CD14-positive monocyte (primary cell): ENCODE results near the gene BACH2. TPM values are rescaled to one million over a fixed set of nuclear protein-coding genes. Genes with fewer than 3 reads are reported as not detected.
A peak's percentile ranks its signal among the peaks of the same experiment; 100 is the strongest.

Experiments used
- DNase-seq, 3 donors: peaks; one replicate each; pipeline ENCODE4 v3.0.0-alpha.2; 2011 to 2022
- H2AFZ ChIP-seq: 2 replicates; pipeline ENCODE4 v1.6.0; 2012; ENCODE audit warnings: mild to moderate bottlenecking, low read depth, low read length, inconsistent platforms; ENCODE audit not compliant: insufficient read depth, poor library complexity, severe bottlenecking
- H3K27ac ChIP-seq, 2 donors: 1 replicate in 1 of 2; 2 replicates in 1 of 2; pipeline ENCODE4 v1.5.1; 2012 to 2013; ENCODE audit warnings: low read length in 2 of 2, control low read depth in 1 of 2, inconsistent platforms in 1 of 2, low read depth in 1 of 2, mild to moderate bottlenecking in 1 of 2
- H3K27me3 ChIP-seq, 2 donors: one replicate each; pipeline versions ENCODE4 v1.6.0 to v1.6.1; 2011 to 2013; ENCODE audit warnings: low read length in 2 of 2; ENCODE audit not compliant: control insufficient read depth in 2 of 2, insufficient read depth in 2 of 2
- H3K36me3 ChIP-seq, 2 donors: replicated peaks in 1 of 2; 1 replicate in 1 of 2; 2 replicates in 1 of 2; pipeline versions ENCODE4 v1.5.1 to v1.6.1; 2012 to 2013; ENCODE audit warnings: low read length in 2 of 2, control low read depth in 1 of 2, inconsistent platforms in 1 of 2, mild to moderate bottlenecking in 1 of 2; ENCODE audit not compliant: insufficient read depth in 2 of 2, control insufficient read depth in 1 of 2
- H3K4me1 ChIP-seq, 2 donors: 1 replicate in 1 of 2; 2 replicates in 1 of 2; pipeline versions ENCODE4 v1.5.1 to v1.6.1; 2012 to 2013; ENCODE audit warnings: low read length in 2 of 2, control low read depth in 1 of 2, inconsistent platforms in 1 of 2, mild to moderate bottlenecking in 1 of 2, moderate library complexity in 1 of 2; ENCODE audit not compliant: insufficient read depth in 2 of 2, control insufficient read depth in 1 of 2
- H3K4me2 ChIP-seq: replicated peaks from 2 replicates; pipeline ENCODE3; 2012; ENCODE audit warnings: low read length, moderate library complexity, mild to moderate bottlenecking; ENCODE audit not compliant: poor library complexity, severe bottlenecking; ENCODE audit errors: extremely low read depth
- H3K4me3 ChIP-seq, 3 experiments: fragments of 200-600 bp in 1 of 3; sonication (generic) in 1 of 3; replicated peaks in 1 of 3; 1 replicate in 2 of 3; 2 replicates in 1 of 3; pipeline ENCODE4 v1.5.1; 2011 to 2013; ENCODE audit warnings: low read length in 3 of 3, mild to moderate bottlenecking in 3 of 3, control low read depth in 2 of 3, low read depth in 2 of 3, inconsistent platforms in 1 of 3, moderate library complexity in 1 of 3
- H3K79me2 ChIP-seq: 2 replicates; pipeline ENCODE4 v1.6.0; 2012; ENCODE audit warnings: mild to moderate bottlenecking, control low read depth, inconsistent platforms, low read length, moderate library complexity; ENCODE audit not compliant: insufficient read depth
- H3K9ac ChIP-seq: 2 replicates; pipeline ENCODE4 v1.6.0; 2017; ENCODE audit warnings: low read length, mild to moderate bottlenecking; ENCODE audit not compliant: insufficient read depth, poor library complexity, severe bottlenecking
- H3K9me3 ChIP-seq, 2 donors: replicated peaks in 1 of 2; 1 replicate in 1 of 2; 2 replicates in 1 of 2; pipeline versions ENCODE4 v1.5.1 to v1.6.1; 2012 to 2013; ENCODE audit warnings: low read length in 2 of 2, control low read depth in 1 of 2; ENCODE audit not compliant: control insufficient read depth in 1 of 2, insufficient read depth in 1 of 2
- H4K20me1 ChIP-seq: 2 replicates; pipeline ENCODE4 v1.6.0; 2012; ENCODE audit warnings: mild to moderate bottlenecking, low read length, control low read depth, moderate library complexity; ENCODE audit not compliant: insufficient read depth
- H3K27ac Mint-ChIP-seq, 7 donors: one replicate each; pipeline ENCODE4 v1.8.0; 2020; ENCODE audit warnings: mild to moderate bottlenecking in 7 of 7, mixed read lengths in 7 of 7, moderate library complexity in 6 of 7, inconsistent platforms in 2 of 7
- H3K27me3 Mint-ChIP-seq, 3 donors: one replicate each; pipeline ENCODE4 v1.8.0; 2021 to 2022; ENCODE audit warnings: low read depth in 3 of 3, mild to moderate bottlenecking in 3 of 3, mixed read lengths in 3 of 3, moderate library complexity in 3 of 3, inconsistent platforms in 1 of 3
- H3K36me3 Mint-ChIP-seq, 2 donors: one replicate each; pipeline ENCODE4 v1.8.0; 2020; ENCODE audit warnings: mixed read lengths in 2 of 2, inconsistent platforms in 1 of 2, mild to moderate bottlenecking in 1 of 2
- H3K4me1 Mint-ChIP-seq: one replicate; pipeline ENCODE4 v1.8.0; 2020; ENCODE audit warnings: mild to moderate bottlenecking, mixed read lengths
- H3K4me3 Mint-ChIP-seq, 2 donors: one replicate each; pipeline ENCODE4 v1.8.0; 2020; ENCODE audit warnings: mild to moderate bottlenecking in 2 of 2, mixed read lengths in 2 of 2, moderate library complexity in 1 of 2
- H3K9me3 Mint-ChIP-seq, 7 donors: one replicate each; pipeline ENCODE4 v1.8.0; 2020 to 2022; ENCODE audit warnings: mixed read lengths in 7 of 7, mild to moderate bottlenecking in 6 of 7, moderate library complexity in 6 of 7, inconsistent platforms in 2 of 7
- CTCF ChIP-seq: fragments of 200-600 bp; IDR thresholded peaks from one replicate; pipeline ENCODE4 v1.8.0; 2022; ENCODE audit warnings: antibody characterized with exemption, mild to moderate bottlenecking
- WGBS: methylation state at CpG from one replicate; pipeline ENCODE4 v1.1.5; 2013; ENCODE audit warnings: missing lambda C conversion rate; ENCODE audit not compliant: insufficient coverage; 5-methylcytosine and 5-hydroxymethylcytosine counted together
- intact Hi-C, 2 donors: fragments of 100-400 bp; cut with micrococcal nuclease; formaldehyde crosslinking; loops; one replicate each; pipeline versions ENCODE4 v1.15.0 to v1.15.1; 2023
- polyA minus RNA-seq: library from RNA; depleted of rRNA, polyadenylated mRNA; stranded (reverse); fragments of >200 nt; gene quantifications from 2 replicates; pipeline ENCODE4 v1.2.3, GENCODE V29; 2012
- polyA plus RNA-seq, 3 donors: library from polyadenylated mRNA; depleted of rRNA in 1 of 3; unstranded in 2 of 3; stranded (reverse) in 1 of 3; fragments of 300-500 nt in 2 of 3; fragments of >200 nt in 1 of 3; fragmentation: Illumina TruSeq in 2 of 3; gene quantifications; 1 replicate in 2 of 3; 2 replicates in 1 of 3; pipeline ENCODE4 v1.2.3, GENCODE V29; 2012 to 2021
- total RNA-seq, 12 experiments: library from RNA in 1 of 12; stranded (reverse) in 1 of 12; fragments of 120-200 nt in 1 of 12; gene quantifications; one replicate each; pipeline ENCODE4 v1.2.4 and lab custom pipeline; 2013 to 2026; ENCODE audit warnings: mixed read lengths in 6 of 12, inconsistent platforms in 1 of 12

BACH2 gene
- total RNA-seq (2013) = 0.37 TPM
- polyA plus RNA-seq (under 1 TPM; 0.04 to 0.09 (median 0.05) TPM), polyA minus RNA-seq (0.08 and 0.14 TPM in 2 replicates), total RNA-seq (lab: John Stamatoyannopoulos, UW) (0.28 to 6.2 (median 0.98) reads per million in 11 experiments)

- H3K9me3 ChIP-seq = peaks cover 0 to 8% of the 10 kb centered on the region in 2 donors
- peaks cover 14% of the 10 kb centered on the region for H3K4me1 Mint-ChIP-seq
- H4K20me1 ChIP-seq = no peaks in the 10 kb centered on the region
- H3K4me3 Mint-ChIP-seq = peak within 1 kb of the TSS; percentile 84 to 91
- H3K79me2 ChIP-seq = no peaks in the 10 kb centered on the region
- peak within 1 kb of the TSS; percentile 39 to 77 (median 51) for H3K4me3 ChIP-seq
- H3K27ac ChIP-seq = no peak within 1 kb of the TSS
- peak within 1 kb of the TSS; percentile 80 for H3K4me2 ChIP-seq
- peaks cover 0 to 6% (median 0%) of the 10 kb centered on the region in 7 donors for H3K9me3 Mint-ChIP-seq
- peak within 1 kb of the TSS; percentile 76 for H2AFZ ChIP-seq
- H3K27me3 Mint-ChIP-seq = peaks cover 52 to 66% (median 61%) of the 10 kb centered on the region in 3 donors
- WGBS = under 1% methylated on average over 83 of the region's 112 CpGs
- peaks cover 40 to 60% of the 10 kb centered on the region in 2 donors for H3K27me3 ChIP-seq
- no peaks in the 10 kb centered on the region for H3K36me3 ChIP-seq
- peak within 1 kb of the TSS in 1 of 7 donors; percentile 82 for H3K27ac Mint-ChIP-seq
- peaks cover 0 to 5% of the 10 kb centered on the region in 2 donors for H3K36me3 Mint-ChIP-seq
- H3K4me1 ChIP-seq = peaks cover 18 to 22% of the 10 kb centered on the region in 2 donors
- intact Hi-C loops = loop anchor here (5.0 to 10.0 kb wide), 5 partner anchors 76 to 202 kb away; no protein-coding TSS in a partner anchor
- no peak for TF ChIP-seq CTCF
- DNase-seq = peak; percentile 63 to 80 (median 67)
- H3K9ac ChIP-seq = peak within 1 kb of the TSS; percentile 29
Measured at GRCh38 chr6:90296341-90297114, at the start of gene BACH2. Gene BACH2 (minus strand): TSS chr6:90296843. CDS start chr6:90008844, 287,999 bp downstream.

GRCh38 chr6:90343576-90343975 is 46.9 kb upstream of the BACH2 start:
- DNase-seq = no peak
- no peaks in the 10 kb centered on the region for H3K79me2 ChIP-seq
- no peak overlapping the region for H2AFZ ChIP-seq
- WGBS = 82% methylated on average over 3 of the region's 5 CpGs
- no peaks in the 10 kb centered on the region for H4K20me1 ChIP-seq
- peaks cover 8% of the 10 kb centered on the region for H3K4me1 Mint-ChIP-seq
- peaks cover 0 to 3% (median 0%) of the 10 kb centered on the region in 7 donors for H3K9me3 Mint-ChIP-seq
- H3K27me3 Mint-ChIP-seq = peaks cover 0 to 3% (median 0%) of the 10 kb centered on the region in 3 donors
- H3K36me3 ChIP-seq = no peaks in the 10 kb centered on the region
- H3K4me3 Mint-ChIP-seq = no peak overlapping the region
- H3K27ac ChIP-seq = no peak overlapping the region
- peaks cover 0 to 3% of the 10 kb centered on the region in 2 donors for H3K27me3 ChIP-seq
- H3K9ac ChIP-seq = no peak overlapping the region
- no peak overlapping the region for H3K27ac Mint-ChIP-seq
- no peak for TF ChIP-seq CTCF
- no peak overlapping the region for H3K4me2 ChIP-seq
- no peaks in the 10 kb centered on the region for H3K4me1 ChIP-seq
- no peak overlapping the region for H3K4me3 ChIP-seq
- intact Hi-C loops = no loop called here
- no peaks in the 10 kb centered on the region for H3K9me3 ChIP-seq
- H3K36me3 Mint-ChIP-seq = no peaks in the 10 kb centered on the region
